ENCODE data around the gene C3.
"Not testable (repeated sequence)": the region's sequence is repeated elsewhere in the genome, so short reads cannot be mapped to it uniquely, and the experiment has no call there.

The C3 gene

GRCh38 chr19:6712231-6712630 lies 8.2 kb downstream of the C3 start:
- DNase-seq: no peak

GRCh38 chr19:6711605-6712004 lies 8.8 kb downstream of the C3 start:
- DNase-seq: no peak

DNA sequence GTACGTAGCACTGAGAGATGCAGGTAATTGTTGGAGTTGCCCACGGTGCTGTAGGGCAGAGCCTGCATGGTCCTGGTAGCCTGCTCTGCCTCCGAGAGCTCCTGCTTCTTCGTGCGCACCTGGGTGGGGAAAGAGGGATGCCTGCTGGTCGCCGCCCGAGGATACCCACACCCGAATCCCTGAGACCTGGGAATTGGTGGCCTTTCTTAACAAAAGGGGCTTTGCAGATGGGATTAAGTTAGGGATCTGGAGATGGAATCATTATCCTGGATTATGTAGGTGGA lies 9.4 kb downstream of the C3 start:
- no peak for DNase-seq

- DNase-seq: no peak
Observed at GRCh38 chr19:6710273-6711077, 10.0 kb downstream of the C3 start.

DNA sequence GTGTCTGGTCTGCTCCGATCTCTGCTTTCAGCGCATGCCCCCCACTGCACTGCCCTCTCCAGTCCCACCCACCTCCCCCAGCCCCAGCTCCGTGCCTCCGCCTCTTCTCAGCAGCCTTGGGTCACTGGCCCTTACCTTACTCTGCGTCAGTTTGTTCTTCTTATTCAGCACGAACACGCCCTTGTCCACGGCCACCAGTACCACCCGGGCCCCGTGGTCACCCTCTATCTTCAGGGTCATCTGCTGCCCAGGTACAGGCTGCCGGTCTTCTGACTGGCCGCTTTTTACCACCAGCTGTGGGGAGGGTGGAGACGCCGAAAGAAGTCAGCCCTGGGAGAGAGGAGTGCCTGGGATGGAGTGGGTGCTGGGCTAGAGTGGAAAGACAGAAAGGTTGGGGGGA lies 10.9 kb downstream of the C3 start:
- no peak for DNase-seq

DNA sequence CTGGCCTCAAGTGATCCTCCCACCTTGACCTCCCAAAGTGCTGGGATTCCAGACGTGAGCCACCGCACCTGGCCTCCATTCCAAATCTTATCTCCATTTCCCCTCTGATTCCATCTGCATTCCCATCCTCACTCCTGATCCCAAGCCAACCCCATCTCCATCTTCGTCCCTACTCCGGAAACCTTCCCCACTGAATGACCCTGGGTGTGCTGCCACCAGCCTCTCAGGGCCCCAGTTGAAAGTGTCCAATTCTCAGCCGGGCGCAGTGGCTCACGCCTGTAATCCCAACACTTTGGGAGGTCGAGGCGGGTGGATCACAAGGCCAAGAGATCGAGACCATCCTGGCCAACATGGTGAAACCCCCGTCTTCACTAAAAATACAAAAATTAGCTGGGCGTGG lies 11.5 kb downstream of the C3 start:
- DNase-seq: not testable (repeated sequence)

GRCh38 chr19:6708346-6708745 lies 12.1 kb downstream of the C3 start:
- DNase-seq: no peak

DNA sequence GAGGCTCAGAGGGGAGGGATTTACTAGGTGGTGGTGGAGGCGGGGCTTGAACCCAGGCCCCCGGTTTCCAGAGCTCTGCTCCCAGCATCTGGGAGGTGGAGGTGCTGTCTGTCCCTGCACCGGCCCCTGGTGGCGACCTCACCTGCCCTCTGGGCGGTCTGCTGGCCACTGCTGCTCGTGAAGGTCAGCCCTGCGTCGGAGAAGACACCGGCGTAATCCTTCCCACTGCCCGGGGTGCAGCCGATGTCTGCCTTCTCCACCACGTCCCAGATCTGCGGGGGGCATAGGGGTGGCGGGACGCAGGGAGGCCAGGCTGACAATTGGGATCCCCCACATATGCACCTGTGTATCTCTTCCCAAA lies 12.8 kb downstream of the C3 start:
- no peak for DNase-seq

DNA sequence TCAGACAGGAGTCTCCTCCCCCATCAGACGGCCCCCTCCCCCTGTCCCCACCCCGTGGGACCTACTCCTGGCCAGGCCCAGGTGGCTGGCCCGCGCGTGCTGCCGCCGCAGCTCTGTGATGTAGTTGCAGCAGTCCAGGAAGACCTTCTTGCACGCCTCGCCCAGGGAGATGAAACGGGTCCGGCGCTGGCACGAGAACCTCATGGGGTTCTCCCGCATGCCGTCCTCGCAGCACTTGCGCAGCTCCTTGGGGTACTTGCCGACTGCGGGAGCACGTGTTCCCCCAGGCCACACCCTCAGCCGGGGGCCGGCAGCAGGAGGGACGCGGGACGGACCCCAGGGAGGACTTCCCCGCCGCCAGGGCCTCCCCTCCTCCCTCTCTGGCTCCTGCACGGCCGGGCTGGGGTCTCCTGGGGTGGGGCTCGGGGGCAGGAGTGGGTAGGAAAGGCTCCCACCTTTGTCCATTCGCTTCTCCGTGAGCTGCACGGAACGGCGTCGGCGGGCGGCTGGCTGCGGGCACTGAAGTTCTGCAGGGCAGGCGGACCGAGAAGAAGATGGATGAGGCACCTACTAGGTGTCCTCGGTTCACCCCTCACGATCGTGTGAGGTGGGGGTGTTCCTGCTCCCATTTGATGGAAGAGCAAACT lies 13.3 kb downstream of the C3 start:
- DNase-seq: no peak

DNA sequence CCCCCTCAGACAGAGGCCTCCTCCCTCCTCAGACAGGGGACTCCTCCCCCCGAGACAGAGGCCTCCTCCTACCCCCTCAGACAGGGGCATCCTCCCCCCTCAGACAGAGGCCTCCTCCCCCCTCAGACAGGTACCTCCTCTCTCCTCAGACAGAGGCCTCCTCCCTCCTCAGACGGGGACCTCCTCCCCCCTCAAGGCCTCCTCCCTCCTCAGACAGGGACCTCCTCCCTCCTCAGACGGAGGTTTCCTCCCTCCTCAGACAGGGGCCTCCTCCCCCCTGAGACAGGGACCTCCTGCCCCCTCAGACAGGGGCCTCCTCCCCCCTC lies 13.9 kb downstream of the C3 start:
- no peak for DNase-seq

- DNase-seq: no peak
Observed at GRCh38 chr19:6705931-6706632, 14.4 kb downstream of the C3 start.

- no peak for DNase-seq
Observed at GRCh38 chr19:6700586-6701316, 19.7 kb downstream of the C3 start.

DNA sequence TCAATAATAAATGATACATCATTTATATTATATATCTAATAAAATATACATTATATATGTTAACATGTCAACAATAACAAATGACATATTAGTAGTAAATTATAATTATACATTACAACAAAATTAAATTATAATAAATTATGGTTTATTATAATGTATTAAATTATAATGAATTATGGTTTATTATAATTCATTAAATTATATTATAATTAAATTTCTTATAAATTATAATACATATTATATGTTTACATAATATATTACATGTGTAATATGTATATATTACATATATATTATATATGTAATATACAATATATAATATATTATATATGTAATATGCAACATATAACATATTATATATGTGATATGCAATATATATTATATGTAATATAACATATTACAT lies 20.5 kb downstream of the C3 start:
- DNase-seq: no peak

DNA sequence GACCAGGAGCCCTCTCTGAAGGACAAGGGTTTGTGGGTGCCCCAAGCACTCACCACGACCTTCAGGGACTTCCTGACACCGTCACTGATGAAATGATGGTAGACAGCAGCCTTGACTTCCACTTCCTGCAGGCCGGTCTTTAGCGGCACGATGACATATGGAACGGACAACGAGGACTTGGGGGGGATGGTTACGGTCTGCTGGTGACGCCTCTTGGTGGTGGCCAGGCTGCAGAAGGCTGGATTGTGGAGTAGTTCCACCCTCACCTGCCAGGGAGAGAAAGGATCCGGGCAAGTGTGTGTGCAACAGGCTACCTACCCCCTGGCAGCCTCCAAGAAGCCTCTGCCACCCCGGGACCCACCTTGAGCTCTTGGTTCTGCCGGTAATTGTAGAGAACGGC lies 23.2 kb downstream of the C3 start:
- no peak for DNase-seq

DNA sequence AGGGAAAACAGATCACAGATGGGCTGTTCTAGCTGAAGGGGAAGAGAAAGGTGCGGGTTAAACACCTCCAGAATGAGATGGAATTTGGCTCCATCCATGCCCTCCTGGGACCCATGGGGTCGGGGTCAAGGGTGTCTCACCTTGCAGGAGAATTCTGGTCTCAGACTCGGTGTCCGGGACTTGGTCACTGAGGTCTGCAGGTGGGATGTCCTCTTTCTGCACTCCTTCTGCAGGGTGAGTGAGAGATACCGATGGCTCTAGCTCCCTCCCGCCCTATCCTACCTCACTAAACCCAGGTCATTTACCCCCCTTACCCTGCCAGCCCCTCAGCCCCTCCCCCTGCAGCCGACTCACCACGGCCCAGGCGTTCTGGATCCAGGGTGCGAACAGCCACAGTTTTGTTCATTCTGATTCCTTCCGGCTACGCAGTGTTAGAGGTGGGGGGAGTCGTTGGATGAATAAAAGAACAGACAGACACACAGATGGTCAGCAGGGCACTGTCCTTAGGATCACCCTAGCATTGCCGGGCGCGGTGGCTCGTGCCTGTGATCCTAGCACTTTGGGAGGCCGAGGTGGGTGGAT lies 24.1 kb downstream of the C3 start:
- DNase-seq: no peak

GRCh38 chr19:6694147-6694815 lies 26.2 kb downstream of the C3 start:
- no peak for DNase-seq

DNA sequence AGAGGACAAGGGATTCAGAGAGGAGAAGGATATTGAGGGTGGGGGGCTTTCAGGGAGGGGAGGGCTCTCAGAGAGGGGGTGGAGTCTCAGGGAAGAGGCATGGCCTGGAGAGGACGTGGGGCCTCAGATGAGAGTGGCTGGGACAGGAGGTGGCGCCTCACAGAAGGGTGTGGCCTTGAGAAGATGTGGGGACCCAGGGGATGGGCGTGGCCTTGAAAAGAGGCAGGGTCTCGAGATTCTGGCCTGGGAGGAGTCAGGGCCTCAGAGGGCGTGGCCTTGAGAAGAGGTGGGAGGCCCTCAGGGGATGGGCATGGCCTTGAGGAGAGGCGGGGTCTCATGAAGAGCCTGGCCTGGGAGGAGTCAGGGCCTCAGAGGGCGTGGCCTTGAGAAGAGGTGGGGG lies 26.8 kb downstream of the C3 start:
- no peak for DNase-seq

- no peak for DNase-seq
Observed at GRCh38 chr19:6693056-6693471, 27.4 kb downstream of the C3 start.

DNA sequence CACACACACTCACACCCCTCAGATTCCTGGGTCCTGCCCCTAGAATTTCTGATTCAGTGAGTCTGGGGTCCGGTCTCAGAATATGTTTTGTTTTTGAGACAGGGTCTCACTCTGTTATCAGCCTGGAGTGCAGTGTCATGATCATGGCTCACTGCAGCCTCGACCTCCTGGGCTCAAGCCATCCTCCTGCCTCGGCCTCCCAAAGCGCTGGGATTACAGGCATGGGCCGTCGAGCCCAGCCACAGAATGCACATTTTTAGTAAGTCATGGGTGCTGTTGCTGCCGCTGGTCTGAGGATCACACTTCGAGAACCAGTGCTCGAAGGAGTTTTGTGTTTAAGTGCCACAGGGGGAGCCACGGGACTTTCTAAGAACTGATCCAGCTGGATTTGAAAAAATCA lies 28.4 kb downstream of the C3 start:
- DNase-seq: no peak

DNA sequence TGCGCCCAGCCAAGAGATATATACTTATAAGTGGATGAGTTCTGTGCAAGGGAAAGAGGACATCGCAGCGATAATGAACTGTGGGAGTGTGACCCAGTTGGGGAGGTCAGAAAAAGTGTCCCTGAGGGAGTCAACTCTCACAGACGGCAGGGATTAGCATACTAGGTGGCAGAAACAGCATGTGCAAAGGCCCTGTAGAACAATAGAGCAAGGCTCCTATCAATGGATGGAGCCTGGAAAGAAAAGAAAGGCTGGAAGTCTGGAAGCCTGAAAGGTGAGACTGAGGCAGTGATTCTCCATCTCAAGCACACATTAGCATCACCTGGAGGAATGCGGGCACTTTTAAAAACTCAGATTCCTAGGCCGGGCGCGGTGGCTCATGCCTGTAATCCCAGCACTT lies 29.1 kb downstream of the C3 start:
- DNase-seq: no peak

DNA sequence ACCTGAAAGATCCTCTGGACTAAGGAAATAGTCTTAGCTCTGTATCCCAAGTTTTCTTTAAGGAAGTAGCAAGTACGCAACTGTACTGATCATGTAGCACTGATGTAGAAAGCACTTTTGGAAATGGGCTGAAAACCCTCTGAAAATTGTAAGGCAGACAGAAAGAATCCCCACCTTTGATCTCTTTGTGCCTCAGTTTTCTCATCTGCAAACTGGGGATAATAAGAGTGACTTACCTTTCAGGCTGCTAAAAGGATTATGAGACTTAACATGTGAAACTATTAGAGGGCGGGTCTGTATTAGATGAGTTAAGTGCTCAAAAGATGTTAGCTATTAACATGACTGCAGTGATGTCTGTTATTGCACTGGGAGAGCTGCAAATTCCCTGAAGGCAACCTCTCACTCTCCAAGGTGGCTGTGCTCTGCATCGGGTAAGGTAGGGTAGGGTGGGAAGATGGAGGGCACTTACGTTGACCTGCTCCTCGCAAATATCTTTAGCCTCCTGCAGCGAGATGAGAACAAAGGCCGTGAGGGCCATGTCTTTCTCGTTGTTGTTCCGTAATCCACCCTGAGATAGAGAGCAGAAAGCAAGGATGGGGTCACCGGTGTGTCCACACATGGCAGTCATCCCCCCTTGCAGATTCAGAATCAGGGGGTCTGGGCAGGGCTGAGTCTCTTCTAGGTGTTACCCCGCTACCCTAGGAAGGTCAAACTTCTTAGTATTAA lies 30.1 kb downstream of the C3 start:
- DNase-seq: no peak

DNA sequence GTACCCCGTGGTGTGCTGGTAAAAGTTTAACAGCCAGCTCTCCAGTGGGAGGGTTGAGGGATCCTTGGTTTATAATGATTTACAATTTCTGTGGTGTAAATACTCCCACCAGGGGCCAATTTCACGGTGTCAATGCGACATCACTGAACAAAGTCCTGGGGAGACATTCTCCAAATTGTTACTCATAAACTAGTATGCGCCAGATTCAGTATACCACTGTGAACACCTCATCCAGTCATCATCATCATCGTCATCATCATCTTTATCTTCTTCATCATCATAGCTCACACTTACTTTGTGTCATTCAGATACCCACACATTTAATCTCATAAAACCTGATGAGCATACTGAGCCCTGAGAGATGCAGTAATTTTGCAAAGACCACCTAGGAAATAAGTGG lies 33.3 kb downstream of the C3 start:
- DNase-seq: no peak
